GM18867 (cell line): ENCODE results near the gene KRTAP9-2.
"Not testable (repeated sequence)": the region's sequence is repeated elsewhere in the genome, so short reads cannot be mapped to it uniquely, and the experiment has no call there.

Experiments
- ATAC-seq: cut with Tn5 transposase; IDR thresholded peaks from one replicate; pipeline ENCODE4 v1.9.1; 2021; ENCODE audit warnings: mild to moderate bottlenecking, moderate library complexity; ENCODE audit not compliant: unreplicated experiment

The KRTAP9-2 gene

DNA sequence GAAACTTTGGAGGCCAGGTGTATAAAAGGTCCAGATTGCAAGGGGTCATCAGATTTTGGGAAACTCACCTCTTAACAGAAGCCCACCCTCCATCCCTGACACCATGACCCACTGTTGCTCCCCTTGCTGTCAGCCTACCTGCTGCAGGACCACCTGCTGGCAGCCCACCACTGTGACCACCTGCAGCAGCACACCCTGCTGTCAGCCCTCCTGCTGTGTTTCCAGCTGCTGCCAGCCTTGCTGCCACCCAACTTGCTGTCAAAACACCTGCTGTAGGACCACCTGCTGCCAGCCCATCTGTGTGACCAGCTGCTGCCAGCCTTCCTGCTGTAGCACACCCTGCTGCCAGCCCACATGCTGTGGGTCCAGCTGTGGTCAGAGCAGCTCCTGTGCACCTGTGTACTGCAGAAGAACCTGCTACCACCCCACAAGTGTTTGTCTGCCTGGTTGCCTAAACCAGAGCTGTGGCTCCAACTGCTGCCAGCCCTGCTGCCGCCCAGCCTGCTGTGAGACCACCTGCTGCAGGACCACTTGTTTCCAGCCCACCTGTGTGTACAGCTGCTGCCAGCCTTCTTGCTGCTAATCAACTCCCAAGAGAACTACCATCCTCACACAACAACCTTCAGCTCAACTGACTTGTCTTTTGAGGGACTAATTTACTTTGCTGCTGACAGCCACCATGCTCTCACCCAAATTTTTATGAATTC lies 6.1 kb downstream of the KRTAP9-2 start, which contains the start of gene KRTAP9-3:
TSS of gene KRTAP9-3 (plus strand) at position 51 of the 707 bp plus-strand sequence. CDS start at position 104, 53 bp downstream.
- ATAC-seq = not testable (repeated sequence)

DNA sequence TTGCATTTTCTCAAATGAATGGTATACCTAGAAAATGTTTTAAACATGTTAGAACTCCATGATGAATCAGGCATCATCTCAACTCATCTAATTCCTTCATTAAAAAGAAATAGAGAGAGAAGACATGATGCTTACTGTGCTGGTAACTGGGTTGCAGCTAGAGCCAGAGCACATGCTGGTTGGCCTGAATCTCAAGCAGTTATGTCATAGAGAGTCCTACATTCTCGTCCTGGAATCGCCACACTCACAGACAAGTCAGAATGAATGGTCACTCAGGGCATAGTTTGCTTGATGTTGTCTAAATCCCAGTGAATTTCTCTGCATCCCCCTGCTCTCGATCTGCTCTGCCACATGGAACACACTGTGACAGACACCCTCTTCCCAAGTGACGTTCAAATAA lies 10.7 kb downstream of the KRTAP9-2 start:
- ATAC-seq = not testable (repeated sequence)

DNA sequence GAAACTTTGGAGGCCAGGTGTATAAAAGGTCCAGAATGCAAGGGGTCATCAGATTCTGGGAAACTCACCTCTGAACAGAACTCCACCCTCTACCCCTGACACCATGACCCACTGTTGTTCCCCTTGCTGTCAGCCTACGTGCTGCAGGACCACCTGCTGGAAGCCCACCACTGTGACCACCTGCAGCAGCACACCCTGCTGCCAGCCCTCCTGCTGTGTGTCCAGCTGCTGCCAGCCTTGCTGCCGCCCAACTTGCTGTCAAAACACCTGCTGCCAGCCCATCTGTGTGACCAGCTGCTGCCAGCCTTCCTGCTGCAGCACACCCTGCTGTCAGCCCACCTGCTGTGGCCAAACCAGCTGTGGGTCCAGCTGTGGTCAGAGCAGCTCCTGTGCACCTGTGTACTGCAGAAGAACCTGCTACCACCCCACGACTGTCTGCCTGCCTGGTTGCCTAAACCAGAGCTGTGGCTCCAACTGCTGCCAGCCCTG lies 11.5 kb downstream of the KRTAP9-2 start, which contains the start of gene KRTAP9-8:
TSS of gene KRTAP9-8 (plus strand) at position 51 of the 489 bp plus-strand sequence. CDS start at position 104, 53 bp downstream.
- not testable (repeated sequence) for ATAC-seq

DNA sequence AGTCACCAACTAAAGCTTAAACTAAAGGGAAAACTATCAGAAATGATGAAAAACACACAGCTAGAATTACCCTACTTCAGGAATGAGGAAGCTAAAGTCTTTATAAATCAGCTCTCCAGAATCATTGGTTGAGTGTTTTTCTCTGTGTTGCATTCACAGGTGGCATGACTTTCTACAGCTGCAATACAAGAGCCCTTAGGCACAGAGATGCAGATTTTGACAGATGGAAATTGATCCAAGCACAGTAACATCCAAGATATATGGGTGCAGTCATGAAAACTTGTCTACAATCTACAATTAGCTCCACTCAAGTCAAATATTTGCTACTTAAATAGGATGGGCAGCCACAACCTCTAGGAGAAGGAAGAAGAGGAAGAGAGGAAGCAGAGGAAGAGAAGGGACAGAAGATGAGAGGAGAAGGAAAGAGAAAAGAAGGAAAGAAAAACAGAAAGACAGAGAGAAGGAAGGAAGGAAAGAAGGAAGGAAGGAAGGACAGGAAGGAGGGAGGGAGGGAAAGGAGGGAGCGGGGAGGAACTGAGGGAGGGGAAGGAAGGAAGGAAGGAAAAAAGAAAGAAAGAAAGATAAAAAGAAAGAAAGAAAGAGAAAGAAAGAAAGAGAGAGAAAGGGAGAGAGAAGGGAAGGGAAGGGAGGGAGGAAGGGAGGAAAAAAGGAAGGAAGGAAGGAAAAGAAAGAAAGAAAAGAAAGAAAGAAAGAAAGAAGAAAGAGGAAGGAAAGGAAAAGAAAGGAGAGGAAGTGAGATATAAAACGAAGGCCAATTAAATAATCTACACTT lies 20.7 kb downstream of the KRTAP9-2 start:
- not testable (repeated sequence) for ATAC-seq

DNA sequence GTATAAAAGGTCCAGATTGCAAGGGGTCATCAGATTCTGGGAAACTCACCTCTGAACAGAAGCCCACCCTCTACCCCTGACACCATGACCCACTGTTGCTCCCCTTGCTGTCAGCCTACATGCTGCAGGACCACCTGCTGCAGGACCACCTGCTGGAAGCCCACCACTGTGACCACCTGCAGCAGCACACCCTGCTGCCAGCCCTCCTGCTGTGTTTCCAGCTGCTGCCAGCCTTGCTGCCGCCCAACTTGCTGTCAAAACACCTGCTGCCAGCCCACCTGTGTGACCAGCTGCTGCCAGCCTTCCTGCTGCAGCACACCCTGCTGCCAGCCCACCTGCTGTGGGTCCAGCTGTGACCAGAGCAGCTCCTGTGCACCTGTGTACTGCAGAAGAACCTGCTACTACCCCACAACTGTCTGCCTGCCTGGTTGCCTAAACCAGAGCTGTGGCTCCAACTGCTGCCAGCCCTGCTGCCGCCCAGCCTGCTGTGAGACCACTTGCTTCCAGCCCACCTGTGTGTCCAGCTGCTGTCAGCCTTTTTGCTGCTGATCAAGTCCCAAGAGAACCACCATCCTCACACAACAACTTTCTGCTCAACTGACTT lies 23.3 kb downstream of the KRTAP9-2 start, which contains the start of gene KRTAP9-4:
TSS of gene KRTAP9-4 (plus strand) at position 51 of the 604 bp plus-strand sequence. CDS start at position 85, 34 bp downstream.
- ATAC-seq = not testable (repeated sequence)

DNA sequence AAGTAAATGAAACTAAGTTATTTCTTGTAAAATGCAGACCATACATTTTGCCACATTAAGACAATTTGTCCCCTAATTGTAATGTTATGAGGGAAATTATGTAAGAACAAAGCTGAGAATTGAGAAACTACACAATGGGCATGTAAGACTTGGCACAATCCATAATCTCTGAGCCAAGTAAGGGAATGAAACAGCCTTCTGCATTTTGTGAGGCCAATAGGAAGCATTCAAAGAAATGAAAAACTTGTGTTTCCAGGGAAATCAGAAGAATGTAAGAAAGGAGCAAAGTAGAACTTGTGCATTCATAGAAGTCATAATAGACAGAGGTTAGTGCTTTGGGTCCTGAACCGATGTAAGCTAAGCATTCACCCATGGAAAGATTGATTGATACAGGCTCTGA lies 24.8 kb downstream of the KRTAP9-2 start:
- ATAC-seq = no peak

DNA sequence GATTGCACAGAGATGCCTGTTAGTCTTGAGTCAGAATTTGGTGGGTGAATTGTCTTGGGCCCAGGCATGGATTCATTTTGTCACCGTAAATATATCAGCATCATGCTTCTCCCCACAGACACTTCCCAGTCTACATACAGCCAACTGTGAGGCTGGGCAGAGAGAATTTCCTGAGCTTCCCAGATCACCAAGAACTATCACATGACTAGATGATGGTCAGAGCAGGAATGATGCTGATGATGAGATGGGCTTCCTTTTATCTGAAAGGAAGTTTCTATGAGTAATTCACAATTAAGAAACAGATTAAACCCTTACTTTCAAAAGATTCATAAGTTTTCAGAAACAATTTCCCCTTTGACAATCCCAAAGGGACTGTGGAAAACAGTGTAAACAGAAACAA lies 28.4 kb downstream of the KRTAP9-2 start:
- ATAC-seq = no peak

DNA sequence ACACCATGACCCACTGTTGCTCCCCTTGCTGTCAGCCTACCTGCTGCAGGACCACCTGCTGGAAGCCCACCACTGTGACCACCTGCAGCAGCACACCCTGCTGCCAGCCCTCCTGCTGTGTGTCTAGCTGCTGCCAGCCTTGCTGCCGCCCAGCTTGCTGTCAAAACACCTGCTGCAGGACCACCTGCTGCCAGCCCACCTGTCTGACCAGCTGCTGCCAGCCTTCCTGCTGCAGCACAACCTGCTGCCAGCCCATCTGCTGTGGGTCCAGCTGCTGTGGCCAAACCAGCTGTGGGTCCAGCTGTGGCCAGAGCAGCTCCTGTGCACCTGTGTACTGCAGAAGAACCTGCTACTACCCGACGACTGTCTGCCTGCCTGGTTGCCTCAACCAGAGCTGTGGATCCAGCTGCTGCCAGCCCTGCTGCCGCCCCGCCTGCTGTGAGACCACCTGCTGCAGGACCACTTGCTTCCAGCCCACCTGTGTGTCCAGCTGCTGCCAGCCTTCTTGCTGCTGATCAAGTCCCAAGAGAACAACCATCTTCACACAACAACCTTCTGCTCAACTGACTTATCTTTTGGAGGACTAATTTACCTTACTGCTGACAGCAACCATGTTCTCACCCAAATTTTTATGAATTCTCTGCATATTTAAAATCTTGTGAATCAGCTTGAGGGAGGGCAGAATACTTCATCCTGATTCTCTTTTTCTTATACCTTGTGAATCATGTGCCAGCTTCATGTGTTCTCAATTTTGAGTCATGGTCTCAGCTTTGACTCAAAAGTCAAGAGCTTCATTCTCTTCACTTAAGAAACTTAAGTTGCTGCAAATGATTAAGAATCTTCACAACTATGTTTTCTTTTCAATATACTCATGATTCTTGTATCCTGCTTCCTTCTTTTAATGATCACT lies 29.2 kb downstream of the KRTAP9-2 start, which contains the start of gene KRTAP9-9:
TSS of gene KRTAP9-9 (plus strand) at position 4 of the 910 bp plus-strand sequence.
- not testable (repeated sequence) for ATAC-seq

DNA sequence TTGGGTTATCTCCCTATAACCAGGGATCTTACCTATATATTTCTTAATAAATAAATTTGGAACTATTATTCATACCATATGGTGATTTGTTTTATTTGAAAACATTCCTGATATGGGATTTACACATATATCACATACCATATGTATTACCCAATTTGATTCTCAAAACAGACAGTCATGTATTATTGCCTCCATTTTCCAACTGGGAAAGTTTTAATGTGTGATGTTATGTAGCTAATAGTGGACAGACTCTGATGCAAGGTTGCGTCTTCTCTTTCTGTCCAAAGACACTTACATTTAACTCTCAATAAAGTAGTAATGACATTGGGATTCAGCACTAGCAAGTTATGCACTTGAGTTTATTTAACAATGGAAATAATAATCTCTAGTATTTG lies 29.8 kb downstream of the KRTAP9-2 start:
- ATAC-seq = no peak

DNA sequence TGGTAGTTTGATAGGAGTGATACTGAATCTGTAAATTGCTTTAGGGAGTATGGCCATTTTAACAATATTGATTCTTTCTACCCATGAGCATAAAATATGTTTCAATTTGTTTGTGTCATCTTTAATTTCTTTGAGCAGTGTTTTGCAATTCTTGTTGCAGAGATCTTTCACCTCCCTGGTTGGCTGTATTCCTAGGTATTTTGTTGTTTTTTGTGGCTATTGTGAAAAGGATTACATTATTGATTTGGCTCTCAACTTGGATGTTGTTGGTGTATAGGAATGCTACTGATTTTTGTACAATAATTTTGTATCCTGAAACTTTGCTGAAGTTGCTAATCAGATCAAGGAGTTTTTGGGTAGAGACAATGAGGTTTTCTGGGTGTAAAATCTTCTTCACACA lies 32.0 kb downstream of the KRTAP9-2 start:
- no peak for ATAC-seq

DNA sequence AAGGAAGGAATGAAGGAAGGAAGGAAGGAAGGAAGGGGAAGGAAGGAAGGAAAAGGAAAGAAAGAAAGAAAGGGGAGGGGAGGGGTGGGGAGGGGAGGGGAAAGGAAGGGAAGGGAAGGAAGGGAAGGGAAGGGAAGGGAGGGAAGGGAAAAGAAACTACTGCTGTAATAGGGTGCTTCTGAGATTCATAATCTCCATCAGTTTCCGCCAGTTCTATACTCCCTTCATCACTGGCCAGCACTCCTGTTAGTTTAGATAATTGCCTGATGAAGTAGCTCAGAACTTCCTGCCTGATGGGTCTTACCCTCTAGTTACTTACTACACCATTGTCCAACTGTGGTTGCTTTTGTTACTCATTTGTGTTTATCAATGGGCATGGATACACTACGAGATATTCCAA lies 36.8 kb downstream of the KRTAP9-2 start:
- no peak for ATAC-seq

DNA sequence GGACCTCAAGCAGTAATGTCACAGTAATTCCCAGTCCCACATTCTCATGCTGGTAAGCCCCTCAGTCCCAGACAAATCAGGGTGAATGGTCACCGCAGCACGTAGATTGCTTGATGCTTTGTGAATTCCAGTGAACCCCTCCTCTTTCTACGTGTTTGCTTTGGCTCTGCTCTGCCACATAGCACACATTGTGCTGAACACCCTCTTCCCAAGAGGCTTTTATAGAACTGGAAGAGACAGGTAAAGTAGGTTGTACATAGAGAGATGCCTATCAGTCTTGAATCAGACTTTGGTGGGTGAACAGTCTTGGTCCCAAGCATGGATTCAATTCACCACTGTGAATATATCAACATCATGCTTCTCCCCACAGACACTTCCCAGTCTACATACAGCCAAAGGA lies 38.2 kb downstream of the KRTAP9-2 start:
- ATAC-seq = no peak

DNA sequence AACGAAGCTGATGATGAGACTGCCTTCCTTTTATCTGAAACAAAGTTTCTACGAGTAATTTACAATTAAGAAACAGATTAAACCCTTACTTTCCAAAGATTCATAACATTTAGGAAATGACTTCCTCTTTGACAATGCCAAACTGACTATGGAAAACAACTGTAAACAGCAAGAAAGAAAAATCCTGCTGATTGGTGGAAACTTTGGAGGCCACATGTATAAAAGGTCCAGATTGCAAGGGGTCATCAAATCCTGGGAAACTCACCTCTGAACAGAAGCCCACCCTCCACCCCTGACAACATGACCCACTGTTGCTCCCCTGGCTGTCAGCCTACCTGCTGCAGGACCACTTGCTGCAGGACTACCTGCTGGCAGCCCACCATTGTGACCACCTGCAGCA lies 38.6 kb downstream of the KRTAP9-2 start, which contains the start of gene KRTAP9-6:
TSS of gene KRTAP9-6 (plus strand) at position 301 of the 400 bp plus-strand sequence. CDS start at position 301, 0 bp downstream.
- ATAC-seq = no peak

DNA sequence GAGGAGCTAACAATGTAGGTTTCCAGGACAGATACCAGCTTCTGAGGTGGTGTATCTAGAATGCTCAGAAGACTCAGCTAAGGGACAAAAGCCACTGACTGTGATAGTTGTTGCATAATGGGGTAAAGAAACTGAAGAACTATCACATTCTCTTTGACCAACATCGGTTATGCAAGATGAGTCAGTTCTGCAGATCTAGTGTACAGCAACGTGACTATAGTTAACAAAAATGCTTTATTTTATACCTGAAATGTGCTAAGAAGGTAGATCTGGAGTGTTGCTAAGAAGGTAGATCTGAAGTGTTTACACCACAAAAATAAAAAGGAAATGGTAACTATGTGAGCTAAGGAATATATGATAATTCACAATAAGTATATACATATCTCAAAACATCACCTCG lies 41.3 kb downstream of the KRTAP9-2 start:
- no peak for ATAC-seq

DNA sequence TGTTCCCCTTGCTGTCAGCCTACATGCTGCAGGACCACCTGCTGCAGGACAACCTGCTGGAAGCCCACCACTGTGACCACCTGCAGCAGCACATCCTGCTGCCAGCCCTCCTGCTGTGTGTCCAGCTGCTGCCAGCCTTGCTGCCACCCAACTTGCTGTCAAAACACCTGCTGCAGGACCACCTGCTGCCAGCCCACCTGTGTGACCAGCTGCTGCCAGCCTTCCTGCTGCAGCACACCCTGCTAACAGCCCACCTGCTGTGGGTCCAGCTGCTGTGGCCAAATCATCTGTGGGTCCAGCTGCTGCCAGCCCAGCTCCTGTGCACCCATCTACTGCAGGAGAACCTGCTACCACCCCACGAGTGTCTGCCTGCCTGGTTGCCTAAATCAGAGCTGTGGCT lies 44.9 kb downstream of the KRTAP9-2 start:
- not testable (repeated sequence) for ATAC-seq

DNA sequence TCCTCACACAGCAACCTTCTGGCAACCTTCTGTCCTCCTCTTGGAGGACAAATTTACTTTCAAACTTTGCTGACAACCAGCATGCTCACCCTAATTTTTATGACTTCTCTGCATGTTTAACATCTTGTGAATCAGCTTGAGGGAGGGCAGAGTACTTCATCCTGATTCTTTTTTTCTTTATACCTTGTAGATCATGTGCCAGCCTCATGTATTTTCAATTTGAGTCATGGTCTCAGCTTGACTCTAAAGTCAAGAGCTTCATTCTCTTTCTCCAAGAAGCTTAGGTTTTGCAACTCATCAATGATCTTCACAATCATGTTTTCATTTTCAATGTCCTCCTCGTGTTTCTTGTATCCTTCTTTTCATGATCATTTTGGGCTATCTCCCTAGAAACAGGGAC lies 45.4 kb downstream of the KRTAP9-2 start:
- ATAC-seq = no peak

DNA sequence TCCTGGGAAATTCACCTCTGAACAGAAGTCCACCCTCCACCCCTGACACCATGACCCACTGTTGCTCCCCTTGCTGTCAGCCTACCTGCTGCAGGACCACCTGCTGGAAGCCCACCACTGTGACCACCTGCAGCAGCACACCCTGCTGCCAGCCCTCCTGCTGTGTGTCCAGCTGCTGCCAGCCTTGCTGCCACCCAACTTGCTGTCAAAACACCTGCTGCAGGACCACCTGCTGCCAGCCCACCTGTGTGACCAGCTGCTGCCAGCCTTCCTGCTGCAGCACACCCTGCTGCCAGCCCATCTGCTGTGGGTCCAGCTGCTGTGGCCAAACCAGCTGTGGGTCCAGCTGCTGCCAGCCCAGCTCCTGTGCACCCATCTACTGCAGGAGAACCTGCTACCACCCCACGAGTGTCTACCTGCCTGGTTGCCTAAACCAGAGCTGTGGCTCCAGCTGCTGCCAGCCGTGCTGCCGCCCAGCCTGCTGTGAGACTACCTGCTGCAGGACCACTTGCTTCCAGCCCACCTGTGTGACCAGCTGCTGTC lies 49.3 kb downstream of the KRTAP9-2 start, which contains the start of gene KRTAP9-7:
TSS of gene KRTAP9-7 (plus strand) at position 51 of the 543 bp plus-strand sequence. CDS start at position 51, 0 bp downstream.
- not testable (repeated sequence) for ATAC-seq
